Lung (tissue), 12 donors: ENCODE measurements around the gene ATP1A1. TPM values are rescaled to one million over a fixed set of nuclear protein-coding genes. Genes with fewer than 3 reads are reported as not detected.
A peak's percentile ranks its signal among the peaks of the same experiment; 100 is the strongest.

Experiments used
- ATAC-seq: fragments of 200-7000 bp; cut with Tn5 transposase; one replicate; pipeline ENCODE4 v1.9.1; 2020; ENCODE audit warnings: moderate number of reproducible peaks; ENCODE audit not compliant: insufficient read depth, low FRiP score
- DNase-seq, 3 donors: peaks; one replicate each; pipeline ENCODE4 v3.0.0-alpha.2; 2013 to 2017
- H3K27ac ChIP-seq, 2 donors: one replicate each; pipeline ENCODE4 v1.5.1; 2013; ENCODE audit warnings: mild to moderate bottlenecking in 2 of 2, moderate library complexity in 2 of 2, control low read depth in 1 of 2, inconsistent platforms in 1 of 2, low read depth in 1 of 2, low read length in 1 of 2
- H3K27me3 ChIP-seq, 3 donors: one replicate each; pipeline ENCODE4 v1.5.1; 2013; ENCODE audit warnings: low read length in 2 of 3; ENCODE audit not compliant: control insufficient read depth in 3 of 3, insufficient read depth in 3 of 3
- H3K36me3 ChIP-seq, 4 donors: one replicate each; pipeline ENCODE4 v1.5.1; 2013; ENCODE audit warnings: low read length in 4 of 4, mild to moderate bottlenecking in 1 of 4, moderate library complexity in 1 of 4; ENCODE audit not compliant: control insufficient read depth in 4 of 4, insufficient read depth in 4 of 4
- H3K4me1 ChIP-seq, 5 donors: one replicate each; pipeline ENCODE4 v1.5.1; 2013; ENCODE audit warnings: low read length in 5 of 5, mild to moderate bottlenecking in 2 of 5, moderate library complexity in 1 of 5; ENCODE audit not compliant: control insufficient read depth in 5 of 5, insufficient read depth in 5 of 5
- H3K4me3 ChIP-seq: one replicate; pipeline ENCODE4 v1.5.1; 2013; ENCODE audit warnings: mild to moderate bottlenecking, control low read depth, moderate library complexity
- H3K9ac ChIP-seq, 2 donors: one replicate each; pipeline ENCODE4 v1.5.1; 2013; ENCODE audit warnings: low read length in 2 of 2, control low read depth in 1 of 2; ENCODE audit not compliant: insufficient read depth in 1 of 2
- H3K9me3 ChIP-seq, 4 donors: one replicate each; pipeline ENCODE4 v1.5.1; 2013; ENCODE audit warnings: low read length in 3 of 4, mild to moderate bottlenecking in 1 of 4, moderate library complexity in 1 of 4; ENCODE audit not compliant: control insufficient read depth in 4 of 4, insufficient read depth in 3 of 4
- CTCF ChIP-seq: IDR thresholded peaks from 2 replicates; pipeline ENCODE4 v1.5.1; 2012; ENCODE audit warnings: mild to moderate bottlenecking; ENCODE audit errors: control extremely low read depth, extremely low read depth
- WGBS, 2 donors: extraction: QIAGEN DNeasy Blood & Tissue Kit; methylation state at CpG; one replicate each; pipeline ENCODE4 v1.1.7; 2013; 5-methylcytosine and 5-hydroxymethylcytosine counted together
- polyA plus RNA-seq, 2 donors: library from polyadenylated mRNA; stranded (reverse); fragments of 200-250 nt; gene quantifications; one replicate each; pipeline ENCODE4 v1.2.1, GENCODE V29; 2013
- total RNA-seq, 2 donors: library from RNA; depleted of rRNA in 1 of 2; stranded (reverse); fragments of >200 nt in 1 of 2; gene quantifications; one replicate each; pipeline ENCODE4 v1.2.1, GENCODE V29; 2014 to 2021
- donor health status: control.
- donor health status: control.
- donor health status: Bipolar disorder and iron deficiency.
- donor health status: healthy.
- donor health status: DM: yes; HTN: yes; CAD: no.

Gene ATP1A1
- total and polyA plus RNA-seq, 4 donors, result 320 to 715 (median 612) TPM

GRCh38 chr1:116418091-116418830, 45.2 kb downstream of the ATP1A1 start:
- H3K27ac ChIP-seq, result peak overlapping the region; percentile 83 to 90
- ATAC-seq, result peak; percentile 96

GRCh38 chr1:116420417-116421200, 47.6 kb downstream of the ATP1A1 start:
- DNase-seq, result no peak
- peaks cover 0 to 3% (median 0%) of the 10 kb centered on the region in 4 donors for H3K36me3 ChIP-seq
- H3K4me1 ChIP-seq, result peaks cover 0 to 14% (median 6%) of the 10 kb centered on the region in 5 donors
- H3K4me3 ChIP-seq, result no peak overlapping the region
- 70 to 82% methylated on average over 2 of the region's 2 CpGs for WGBS, 2 donors
- H3K9ac ChIP-seq, result no peak overlapping the region
- no peaks in the 10 kb centered on the region for H3K9me3 ChIP-seq
- no peak overlapping the region for H3K27ac ChIP-seq
- ATAC-seq, result no peak
- TF ChIP-seq CTCF, result no peak
- no peaks in the 10 kb centered on the region for H3K27me3 ChIP-seq

More at GRCh38 chr1:116418091-116418830, 45.2 kb downstream of the ATP1A1 start:
- Histone ChIP-seq H3K4me1 (peaks cover 0 to 14% (median 6%) of the 10 kb centered on the region in 5 donors), H3K9me3 (no peaks in the 10 kb centered on the region), H3K9ac (peak overlapping the region; percentile 90 to 95), H3K27me3 (no peaks in the 10 kb centered on the region), H3K36me3 (peaks cover 0 to 3% (median 0%) of the 10 kb centered on the region in 4 donors), H3K4me3 (peak overlapping the region; percentile 90)
- WGBS, 2 donors, result 1 to 2% methylated on average over 48 of the region's 48 CpGs
- TF ChIP-seq CTCF, result no peak
- peak; percentile 82 to 90 (median 88) for DNase-seq

- no peak for ATAC-seq
- Histone ChIP-seq H3K9ac (no peak overlapping the region), H3K27ac (no peak overlapping the region), H3K27me3 (no peaks in the 10 kb centered on the region), H3K4me3 (no peak overlapping the region), H3K9me3 (no peaks in the 10 kb centered on the region), H3K4me1 (no peaks in the 10 kb centered on the region), H3K36me3 (no peaks in the 10 kb centered on the region)
- TF ChIP-seq CTCF, result no peak
- no peak for DNase-seq
- 82 to 89% methylated on average over 5 of the region's 5 CpGs for WGBS, 2 donors
Observed at GRCh38 chr1:116424438-116424837, 51.4 kb downstream of the ATP1A1 start.
